Measurements from ENCODE around the gene ZNF618.

- TF ChIP-seq, protein P1, sequence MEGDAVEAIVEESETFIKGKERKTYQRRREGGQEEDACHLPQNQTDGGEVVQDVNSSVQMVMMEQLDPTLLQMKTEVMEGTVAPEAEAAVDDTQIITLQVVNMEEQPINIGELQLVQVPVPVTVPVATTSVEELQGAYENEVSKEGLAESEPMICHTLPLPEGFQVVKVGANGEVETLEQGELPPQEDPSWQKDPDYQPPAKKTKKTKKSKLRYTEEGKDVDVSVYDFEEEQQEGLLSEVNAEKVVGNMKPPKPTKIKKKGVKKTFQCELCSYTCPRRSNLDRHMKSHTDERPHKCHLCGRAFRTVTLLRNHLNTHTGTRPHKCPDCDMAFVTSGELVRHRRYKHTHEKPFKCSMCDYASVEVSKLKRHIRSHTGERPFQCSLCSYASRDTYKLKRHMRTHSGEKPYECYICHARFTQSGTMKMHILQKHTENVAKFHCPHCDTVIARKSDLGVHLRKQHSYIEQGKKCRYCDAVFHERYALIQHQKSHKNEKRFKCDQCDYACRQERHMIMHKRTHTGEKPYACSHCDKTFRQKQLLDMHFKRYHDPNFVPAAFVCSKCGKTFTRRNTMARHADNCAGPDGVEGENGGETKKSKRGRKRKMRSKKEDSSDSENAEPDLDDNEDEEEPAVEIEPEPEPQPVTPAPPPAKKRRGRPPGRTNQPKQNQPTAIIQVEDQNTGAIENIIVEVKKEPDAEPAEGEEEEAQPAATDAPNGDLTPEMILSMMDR (IDR thresholded peaks at IDR 0.05; ENCODE audit: borderline replicate concordance, extremely low read depth, low read length, poor library complexity, severe bottlenecking): no peak
- no peak for TF ChIP-seq EZH2 (IDR thresholded peaks at IDR 0.05; ENCODE audit: borderline replicate concordance, low read depth, low read length, severe bottlenecking)
These were observed 139.5 kb downstream of the ZNF618 start for GRCh38 chr9:114015607-114016006.
